GF-D8 (cell line): ENCODE results near the gene TMC8.
A peak's percentile ranks its signal among the peaks of the same experiment; 100 is the strongest.
"Not testable (repeated sequence)": the region's sequence is repeated elsewhere in the genome, so short reads cannot be mapped to it uniquely, and the experiment has no call there.

Experiments used
- DNase-seq: peaks from one replicate; lab custom pipeline; 2025; lab: John Stamatoyannopoulos, UW

Gene TMC8

GRCh38 chr17:78154903-78155811 lies 24.6 kb downstream of the TMC8 start:
- DNase-seq, result no peak

- DNase-seq, result peak; percentile 27
These were observed 29.1 kb downstream of the TMC8 start for GRCh38 chr17:78159575-78160158.

GRCh38 chr17:78163881-78164747 lies 33.5 kb downstream of the TMC8 start:
- DNase-seq, result no peak

- no peak for DNase-seq
These were observed 34.4 kb downstream of the TMC8 start for GRCh38 chr17:78164748-78165607.

- DNase-seq, result no peak
These were observed 35.8 kb downstream of the TMC8 start for GRCh38 chr17:78166416-78166815.

- DNase-seq, result peak; percentile 16
These were observed 37.8 kb downstream of the TMC8 start, which contains the start of gene SYNGR2 for GRCh38 chr17:78168242-78168902. TSS of gene SYNGR2 (plus strand) at chr17:78168581. CDS start at chr17:78168617, 36 bp downstream.

GRCh38 chr17:78168903-78169793 lies 38.6 kb downstream of the TMC8 start:
- DNase-seq, result no peak

- DNase-seq, result no peak
These were observed 40.4 kb downstream of the TMC8 start for GRCh38 chr17:78170692-78171590.

- DNase-seq, result not testable (repeated sequence)
These were observed 41.1 kb downstream of the TMC8 start for GRCh38 chr17:78171591-78172248.

GRCh38 chr17:78172249-78173051 lies 41.9 kb downstream of the TMC8 start:
- no peak for DNase-seq

GRCh38 chr17:78173097-78173715 lies 42.6 kb downstream of the TMC8 start:
- no peak for DNase-seq

- DNase-seq, result no peak
These were observed 43.8 kb downstream of the TMC8 start for GRCh38 chr17:78174346-78174869.

- DNase-seq, result no peak
These were observed 44.5 kb downstream of the TMC8 start for GRCh38 chr17:78174870-78175642.

- no peak for DNase-seq
These were observed 45.0 kb downstream of the TMC8 start for GRCh38 chr17:78175643-78175981.

GRCh38 chr17:78176548-78177025 lies 46.0 kb downstream of the TMC8 start:
- DNase-seq, result no peak

- DNase-seq, result no peak
These were observed 48.8 kb downstream of the TMC8 start for GRCh38 chr17:78179372-78179771.
